ENCODE data around the gene TRPT1.
A peak's percentile ranks its signal among the peaks of the same experiment; 100 is the strongest.

TRPT1 gene

GRCh38 chr11:64251016-64251752 is 25.2 kb upstream of the TRPT1 start, which contains the start of gene PLCB3:
PLCB3 (plus strand) TSS chr11:64251530; CDS start chr11:64251650, 120 bp downstream.
- Histone ChIP-seq H3K9me3 (ENCODE audit: control insufficient read depth, insufficient read depth, low read length) (no peaks in the 10 kb centered on the region), H3K9me2 (replicated peaks; ENCODE audit: control insufficient read depth, low read length) (no peaks in the 10 kb centered on the region), H3K4me3 (ENCODE audit: low read length) (peak within 1 kb of the TSS; percentile 95), H4K20me1 (ENCODE audit: control insufficient read depth, insufficient read depth, low read depth, low read length) (peaks cover 5% of the 10 kb centered on the region; the same call in 1 of the 2 replicates), H3K27ac (ENCODE audit: low read depth, low read length) (peak within 1 kb of the TSS; percentile 5; the same call in 1 of the 2 replicates), H3K36me3 (ENCODE audit: control insufficient read depth, low read length) (peaks cover 14% of the 10 kb centered on the region), H3K4me2 (ENCODE audit: low read length) (peak within 1 kb of the TSS; percentile 97), H3K4me1 (ENCODE audit: control insufficient read depth, low read length) (peaks cover 42% of the 10 kb centered on the region), H3K79me2 (ENCODE audit: control insufficient read depth, low read length) (peaks cover 17% of the 10 kb centered on the region), H3F3A (ENCODE audit: control insufficient read depth, insufficient read depth) (peaks cover 16% of the 10 kb centered on the region), H3K27me3 (ENCODE audit: control insufficient read depth, low read length) (no peaks in the 10 kb centered on the region)
- TF ChIP-seq EZH2phosphoT487 (IDR thresholded peaks at IDR 0.05; ENCODE audit: borderline replicate concordance, low read length), result no peak
- TF ChIP-seq, protein P1, sequence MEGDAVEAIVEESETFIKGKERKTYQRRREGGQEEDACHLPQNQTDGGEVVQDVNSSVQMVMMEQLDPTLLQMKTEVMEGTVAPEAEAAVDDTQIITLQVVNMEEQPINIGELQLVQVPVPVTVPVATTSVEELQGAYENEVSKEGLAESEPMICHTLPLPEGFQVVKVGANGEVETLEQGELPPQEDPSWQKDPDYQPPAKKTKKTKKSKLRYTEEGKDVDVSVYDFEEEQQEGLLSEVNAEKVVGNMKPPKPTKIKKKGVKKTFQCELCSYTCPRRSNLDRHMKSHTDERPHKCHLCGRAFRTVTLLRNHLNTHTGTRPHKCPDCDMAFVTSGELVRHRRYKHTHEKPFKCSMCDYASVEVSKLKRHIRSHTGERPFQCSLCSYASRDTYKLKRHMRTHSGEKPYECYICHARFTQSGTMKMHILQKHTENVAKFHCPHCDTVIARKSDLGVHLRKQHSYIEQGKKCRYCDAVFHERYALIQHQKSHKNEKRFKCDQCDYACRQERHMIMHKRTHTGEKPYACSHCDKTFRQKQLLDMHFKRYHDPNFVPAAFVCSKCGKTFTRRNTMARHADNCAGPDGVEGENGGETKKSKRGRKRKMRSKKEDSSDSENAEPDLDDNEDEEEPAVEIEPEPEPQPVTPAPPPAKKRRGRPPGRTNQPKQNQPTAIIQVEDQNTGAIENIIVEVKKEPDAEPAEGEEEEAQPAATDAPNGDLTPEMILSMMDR (IDR thresholded peaks at IDR 0.05; ENCODE audit: low read depth, low read length, poor library complexity, severe bottlenecking), result peak; percentile 66

DNA sequence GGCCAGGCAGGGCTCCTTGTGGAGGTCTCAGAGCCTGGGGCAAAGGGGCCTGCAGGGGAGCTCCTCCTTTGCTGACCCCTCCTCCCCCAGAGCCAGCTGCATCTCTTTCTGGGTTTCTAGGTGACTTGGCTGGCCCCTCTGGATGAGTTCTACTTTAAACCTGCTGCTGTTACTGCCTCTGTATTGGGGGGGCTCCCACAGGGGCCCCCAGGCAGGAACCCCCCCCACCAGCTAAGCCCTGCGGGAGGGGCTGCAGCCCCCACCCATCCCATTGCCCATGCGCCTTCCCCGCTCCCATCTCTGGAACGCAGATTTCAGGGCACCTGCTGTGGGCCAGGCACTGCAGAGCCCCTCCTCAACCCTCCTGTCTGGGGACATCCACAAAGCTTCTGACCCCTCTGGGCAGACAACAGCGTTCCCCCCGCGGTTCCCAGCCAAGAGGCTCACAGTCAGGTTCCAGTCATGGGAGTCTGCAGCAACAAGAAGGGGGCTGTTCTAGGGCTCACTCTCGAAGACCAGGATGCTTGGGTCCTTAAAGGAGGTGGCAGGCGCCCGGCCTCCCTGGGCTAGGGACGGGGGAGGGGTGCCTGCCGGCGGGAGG is 24.5 kb upstream of the TRPT1 start:
- TF ChIP-seq, protein P1 (IDR thresholded peaks at IDR 0.05; ENCODE audit: low read depth, low read length, poor library complexity, severe bottlenecking), result no peak
- TF ChIP-seq EZH2phosphoT487 (IDR thresholded peaks at IDR 0.05; ENCODE audit: borderline replicate concordance, low read length), result no peak
- Histone ChIP-seq H3K27ac (ENCODE audit: low read depth, low read length) (no peak overlapping the region), H3K4me3 (ENCODE audit: low read length) (peak overlapping the region; percentile 95), H3K27me3 (ENCODE audit: control insufficient read depth, low read length) (no peaks in the 10 kb centered on the region), H4K20me1 (ENCODE audit: control insufficient read depth, insufficient read depth, low read depth, low read length) (peaks cover 5% of the 10 kb centered on the region; the same call in 1 of the 2 replicates), H3K36me3 (ENCODE audit: control insufficient read depth, low read length) (peaks cover 15% of the 10 kb centered on the region), H3K9me2 (replicated peaks; ENCODE audit: control insufficient read depth, low read length) (no peaks in the 10 kb centered on the region), H3K9me3 (ENCODE audit: control insufficient read depth, insufficient read depth, low read length) (no peaks in the 10 kb centered on the region), H3K4me2 (ENCODE audit: low read length) (peak overlapping the region; percentile 92), H3F3A (ENCODE audit: control insufficient read depth, insufficient read depth) (peaks cover 16% of the 10 kb centered on the region), H3K4me1 (ENCODE audit: control insufficient read depth, low read length) (peaks cover 44% of the 10 kb centered on the region), H3K79me2 (ENCODE audit: control insufficient read depth, low read length) (peaks cover 24% of the 10 kb centered on the region)

GRCh38 chr11:64249563-64250414 is 23.8 kb upstream of the TRPT1 start:
- no peak overlapping the region for H3K4me3 ChIP-seq (ENCODE audit: low read length)
- H3K9me2 ChIP-seq (replicated peaks; ENCODE audit: control insufficient read depth, low read length), result no peaks in the 10 kb centered on the region
- H3F3A ChIP-seq (ENCODE audit: control insufficient read depth, insufficient read depth), result peaks cover 20% of the 10 kb centered on the region
- no peak overlapping the region for H3K27ac ChIP-seq (ENCODE audit: low read depth, low read length)
- no peak overlapping the region for H3K4me2 ChIP-seq (ENCODE audit: low read length)
- TF ChIP-seq, protein P1 (IDR thresholded peaks at IDR 0.05; ENCODE audit: low read depth, low read length, poor library complexity, severe bottlenecking), result no peak
- no peak for TF ChIP-seq EZH2phosphoT487 (IDR thresholded peaks at IDR 0.05; ENCODE audit: borderline replicate concordance, low read length)
- H3K9me3 ChIP-seq (ENCODE audit: control insufficient read depth, insufficient read depth, low read length), result no peaks in the 10 kb centered on the region
- H3K36me3 ChIP-seq (ENCODE audit: control insufficient read depth, low read length), result peaks cover 16% of the 10 kb centered on the region
- H3K79me2 ChIP-seq (ENCODE audit: control insufficient read depth, low read length), result peaks cover 31% of the 10 kb centered on the region
- peaks cover 51% of the 10 kb centered on the region for H3K4me1 ChIP-seq (ENCODE audit: control insufficient read depth, low read length)
- no peaks in the 10 kb centered on the region for H3K27me3 ChIP-seq (ENCODE audit: control insufficient read depth, low read length)
- H4K20me1 ChIP-seq (ENCODE audit: control insufficient read depth, insufficient read depth, low read depth, low read length), result peaks cover 5% of the 10 kb centered on the region; the same call in 1 of the 2 replicates
